ENCODE results near the gene ARHGAP33.
A peak's percentile ranks its signal among the peaks of the same experiment; 100 is the strongest.

Gene ARHGAP33

GRCh38 chr19:35739275-35740107 is 35.9 kb upstream of the ARHGAP33 start:
- no peak for DNase-seq

DNA sequence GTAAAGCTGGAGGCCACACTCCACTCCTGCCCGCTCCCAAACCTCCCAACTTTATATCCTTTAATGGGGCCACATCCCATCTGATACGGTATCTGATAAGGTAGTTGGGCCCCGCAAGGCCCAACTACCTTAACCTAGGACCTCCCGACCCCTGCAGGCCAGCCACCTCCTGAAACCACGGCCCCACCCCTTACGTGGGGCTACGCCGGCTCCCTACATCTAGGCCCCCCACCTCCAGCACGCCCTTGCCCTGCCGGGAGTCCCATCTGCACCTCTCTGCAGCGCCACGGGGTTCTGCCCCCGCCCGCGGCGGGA is 35.3 kb upstream of the ARHGAP33 start:
- no peak for DNase-seq

DNA sequence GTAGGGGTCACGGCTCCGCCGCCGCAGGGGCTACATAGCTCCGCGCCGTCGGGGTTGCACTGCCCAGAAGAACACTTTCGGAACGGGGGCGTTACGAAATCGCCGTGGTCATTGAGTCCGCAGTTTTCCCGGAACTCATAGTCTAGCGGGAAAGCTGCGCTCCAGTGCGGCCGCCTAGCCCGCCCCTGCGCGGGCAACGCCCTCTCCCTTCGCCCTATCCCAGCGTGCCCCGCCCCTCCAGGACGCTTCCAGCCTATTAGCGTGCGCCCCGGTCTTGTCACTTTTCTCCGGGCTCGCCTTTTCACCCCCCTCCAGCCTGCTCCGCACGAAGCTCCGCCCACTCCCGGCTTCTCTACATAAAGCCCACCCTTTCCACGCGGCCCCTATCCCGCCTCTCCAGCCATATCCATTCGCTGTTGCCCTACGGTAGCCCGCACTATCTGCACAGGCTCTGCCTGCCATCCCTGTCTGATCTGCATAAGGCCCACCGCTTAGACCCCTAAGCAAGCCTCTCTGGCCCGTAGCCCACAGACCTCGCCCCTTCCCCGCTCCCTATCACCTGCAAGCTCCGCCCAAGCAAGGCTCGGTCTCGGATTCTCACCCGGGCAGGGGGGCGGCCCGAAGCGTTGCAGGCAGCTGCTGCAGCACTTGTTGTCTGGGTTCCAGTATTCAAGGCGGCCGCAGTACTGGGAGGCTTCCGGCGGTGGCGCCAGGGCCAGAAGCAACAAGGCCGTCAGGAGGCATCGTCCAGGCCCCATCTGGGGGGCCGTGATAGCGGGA is 34.8 kb upstream of the ARHGAP33 start:
- DNase-seq, result peak; percentile 88 to 89

DNA sequence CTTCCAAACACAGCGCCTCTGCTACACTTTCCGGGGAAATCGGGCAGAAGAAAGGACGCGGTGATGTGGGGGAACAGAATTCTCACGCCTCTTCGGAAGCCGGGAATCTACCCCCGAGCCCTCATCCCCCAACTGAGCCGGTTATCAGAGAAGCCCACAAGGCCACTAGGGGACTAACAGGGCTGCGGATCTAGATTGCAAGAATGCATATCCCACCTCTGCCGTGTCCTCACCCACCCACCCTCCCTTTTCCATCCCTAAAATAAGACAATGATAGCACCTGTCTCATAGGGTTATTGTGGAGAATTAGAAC is 34.2 kb upstream of the ARHGAP33 start:
- DNase-seq, result no peak

DNA sequence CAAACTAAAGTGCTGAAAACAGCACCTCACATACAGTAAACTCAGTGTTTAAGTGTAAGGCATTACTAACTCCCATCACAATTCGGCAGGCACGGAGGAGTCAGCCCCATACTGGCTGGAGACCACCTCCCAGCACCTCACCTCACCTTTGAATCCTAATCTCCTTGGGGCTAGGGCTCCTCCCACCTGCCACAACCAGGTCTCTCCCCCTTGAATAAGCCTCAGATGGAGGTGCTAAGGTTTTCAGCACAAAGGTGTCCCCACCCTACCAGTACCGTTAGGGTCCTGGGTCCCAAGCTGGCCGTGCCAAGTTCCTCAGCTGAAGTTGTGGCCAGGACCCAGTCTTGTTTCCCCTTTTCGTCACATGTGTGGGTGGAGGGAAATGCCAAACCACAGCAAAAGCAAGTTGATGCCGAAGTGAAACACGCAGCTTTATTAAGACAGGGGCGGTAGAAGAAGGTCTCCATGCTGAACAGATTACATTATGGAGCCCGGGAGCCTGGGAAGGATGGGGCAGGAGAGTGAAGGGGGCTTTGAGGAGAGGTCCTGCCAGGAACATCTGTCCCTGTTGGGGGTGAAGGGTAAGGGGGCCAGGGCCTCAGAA is 33.1 kb upstream of the ARHGAP33 start, which contains the start of gene IGFLR1:
Gene IGFLR1, minus strand, starts transcription at position 332 of the 604 bp plus-strand sequence. CDS start 1,272 bp downstream, outside the sequence.
- DNase-seq, result no peak

- DNase-seq, result no peak
Observed at GRCh38 chr19:35743640-35744429, 31.5 kb upstream of the ARHGAP33 start.

DNA sequence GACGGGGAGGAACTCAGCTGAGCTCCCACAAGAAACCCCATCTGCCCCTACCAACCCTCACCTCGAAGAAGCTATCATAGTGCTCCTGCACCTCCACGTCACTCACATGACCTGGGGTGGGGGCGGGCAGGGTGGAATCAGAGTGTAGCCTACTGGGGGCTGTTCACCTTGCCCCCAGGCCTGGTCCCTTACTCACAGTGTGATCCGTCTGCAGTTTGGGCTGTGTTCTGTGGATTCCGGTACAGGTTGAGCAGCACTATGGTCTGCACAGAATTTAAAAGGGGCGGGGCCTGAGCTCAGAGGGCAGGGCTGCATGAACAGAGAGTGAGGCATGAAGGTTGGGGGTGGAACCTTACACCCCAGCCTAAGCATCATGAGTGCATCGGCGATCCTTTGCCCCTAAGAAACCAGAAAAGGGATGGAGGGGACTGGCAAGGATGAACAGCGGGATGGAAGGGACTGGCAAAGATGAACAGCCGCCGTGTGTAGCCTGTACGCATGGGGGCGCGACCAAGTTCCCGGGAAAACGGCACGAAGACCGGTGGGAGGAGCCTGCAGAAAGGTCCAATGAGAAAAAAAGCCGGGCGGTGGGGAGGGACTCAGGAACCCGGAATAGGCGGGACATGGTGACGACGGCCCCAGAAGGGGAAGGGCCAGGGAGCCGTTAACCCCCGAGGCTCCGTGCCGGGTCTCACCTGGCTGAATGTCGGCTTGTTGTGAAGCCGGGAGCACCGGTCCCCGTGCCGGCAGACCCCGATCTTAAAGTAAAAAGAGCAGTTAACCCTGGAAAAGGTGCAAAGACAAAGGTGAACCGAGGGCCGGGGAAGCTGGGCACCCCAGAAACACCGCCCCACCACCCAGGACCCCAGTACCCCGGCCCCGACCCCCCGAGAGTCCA is 30.7 kb upstream of the ARHGAP33 start:
- DNase-seq, result peak; percentile 72 to 91

DNA sequence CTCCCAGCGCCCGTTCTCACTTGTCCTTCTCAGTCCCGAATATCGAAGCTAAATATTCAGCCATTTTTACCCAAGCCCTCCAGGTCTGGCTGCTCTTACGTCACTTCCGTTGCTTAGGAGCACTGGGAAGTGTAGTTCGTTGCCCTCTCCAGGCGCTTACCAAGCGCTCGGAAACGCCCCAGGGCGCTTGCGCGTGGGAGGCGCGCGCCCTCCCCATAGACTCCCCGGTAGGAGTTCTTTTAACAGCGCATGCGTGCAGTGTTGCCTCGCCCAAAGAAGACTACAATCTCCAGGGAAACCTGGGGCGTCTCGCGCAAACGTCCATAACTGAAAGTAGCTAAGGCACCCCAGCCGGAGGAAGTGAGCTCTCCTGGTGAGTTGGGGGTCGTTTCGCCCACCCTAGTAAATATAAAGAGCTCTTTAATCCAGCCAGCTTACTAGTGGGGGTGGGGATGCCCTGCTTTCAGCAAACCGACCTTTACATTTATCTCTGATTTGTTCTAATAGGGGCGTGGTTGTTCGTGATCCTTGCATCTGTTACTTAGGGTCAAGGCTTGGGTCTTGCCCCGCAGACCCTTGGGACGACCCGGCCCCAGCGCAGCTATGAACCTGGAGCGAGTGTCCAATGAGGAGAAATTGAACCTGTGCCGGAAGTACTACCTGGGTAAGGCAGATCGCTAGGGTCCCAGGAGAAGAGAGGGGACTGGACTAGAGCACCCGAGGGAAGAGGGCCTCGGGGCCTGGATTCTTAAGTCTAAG is 29.9 kb upstream of the ARHGAP33 start, which contains the start of the genes PSENEN and U2AF1L4:
Gene PSENEN, plus strand, starts transcription at position 324 of the 759 bp plus-strand sequence. Its CDS starts 280 bp downstream, at position 604.
Gene U2AF1L4, minus strand, starts transcription at position 91 of the 759 bp plus-strand sequence. Its CDS starts 27 bp downstream, at position 64.
- peak; percentile 94 to 96 for DNase-seq

DNA sequence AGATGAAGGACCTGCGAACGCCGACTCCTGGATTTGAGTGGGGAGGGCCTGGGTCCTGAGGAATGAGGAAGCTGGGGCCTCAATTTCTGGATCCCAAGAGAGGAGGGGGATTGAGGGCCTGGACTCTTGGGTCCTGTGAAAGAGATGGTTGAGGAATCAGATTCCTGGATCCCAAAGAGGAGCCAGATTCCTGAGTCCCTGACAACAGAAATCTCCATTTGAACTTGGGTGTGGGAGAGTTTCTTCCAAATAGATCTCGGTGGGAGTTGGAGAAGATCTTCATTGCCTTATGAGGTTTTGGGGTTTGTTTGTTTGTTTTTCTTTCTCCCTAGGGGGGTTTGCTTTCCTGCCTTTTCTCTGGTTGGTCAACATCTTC is 29.3 kb upstream of the ARHGAP33 start:
- DNase-seq, result no peak

DNA sequence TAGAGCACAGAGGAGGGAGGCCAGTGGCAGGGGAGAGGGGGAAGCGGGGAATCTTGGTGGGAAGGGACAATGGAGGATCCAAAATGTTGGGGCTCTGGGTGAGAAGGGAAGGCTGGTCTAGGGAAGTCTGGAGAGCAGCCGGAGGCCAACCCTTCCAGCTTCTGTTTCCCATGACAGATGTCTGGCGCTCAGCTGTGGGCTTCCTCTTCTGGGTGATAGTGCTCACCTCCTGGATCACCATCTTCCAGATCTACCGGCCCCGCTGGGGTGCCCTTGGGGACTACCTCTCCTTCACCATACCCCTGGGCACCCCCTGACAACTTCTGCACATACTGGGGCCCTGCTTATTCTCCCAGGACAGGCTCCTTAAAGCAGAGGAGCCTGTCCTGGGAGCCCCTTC is 28.8 kb upstream of the ARHGAP33 start:
- no peak for DNase-seq

DNA sequence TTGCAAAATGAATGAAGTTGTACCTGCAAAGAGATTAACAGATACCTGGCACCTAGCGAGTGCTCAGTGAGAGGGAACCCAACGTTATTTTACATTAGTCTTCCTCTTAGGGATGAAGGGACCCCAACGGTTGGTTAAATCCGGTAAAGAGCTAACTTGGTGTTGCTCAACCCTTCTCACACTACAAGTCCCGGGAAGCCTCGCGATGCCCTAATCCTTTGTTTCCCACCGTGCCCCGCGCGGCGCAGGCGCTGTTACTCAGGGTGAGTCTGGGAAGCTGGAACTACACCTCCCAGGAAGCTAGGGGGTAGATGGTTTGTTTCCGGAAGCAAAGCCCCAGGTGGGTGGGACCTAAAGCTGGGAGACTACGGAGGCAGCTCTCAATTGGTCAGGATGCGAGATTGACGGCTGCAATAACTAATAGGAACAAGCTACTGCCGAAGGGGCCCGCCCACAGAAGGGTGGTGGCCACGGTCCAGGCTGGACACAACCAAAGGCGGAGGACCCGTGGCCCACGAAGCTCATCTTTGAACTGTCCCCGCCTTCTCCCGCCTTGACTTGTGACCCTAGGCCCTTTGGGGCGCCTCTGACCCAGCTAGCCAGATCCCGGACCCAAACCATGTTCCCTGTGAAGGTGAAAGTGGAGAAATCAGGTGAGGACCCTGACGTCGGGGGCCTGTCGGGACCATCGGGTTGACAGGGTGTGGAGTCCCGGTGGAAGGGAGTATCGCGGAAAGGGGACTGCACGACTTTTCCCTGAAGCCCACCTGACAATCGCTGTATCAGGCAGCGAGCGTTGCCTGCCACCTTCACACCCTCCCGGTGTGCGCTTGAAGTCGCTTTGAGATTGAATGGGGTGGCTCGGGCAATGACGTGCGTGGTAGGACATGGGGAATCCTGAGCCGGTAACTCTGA is 27.0 kb upstream of the ARHGAP33 start, which contains the start of gene LIN37:
Gene LIN37, plus strand, starts transcription at position 471 of the 915 bp plus-strand sequence. Its CDS starts 149 bp downstream, at position 620.
- peak; percentile 95 to 96 for DNase-seq

DNA sequence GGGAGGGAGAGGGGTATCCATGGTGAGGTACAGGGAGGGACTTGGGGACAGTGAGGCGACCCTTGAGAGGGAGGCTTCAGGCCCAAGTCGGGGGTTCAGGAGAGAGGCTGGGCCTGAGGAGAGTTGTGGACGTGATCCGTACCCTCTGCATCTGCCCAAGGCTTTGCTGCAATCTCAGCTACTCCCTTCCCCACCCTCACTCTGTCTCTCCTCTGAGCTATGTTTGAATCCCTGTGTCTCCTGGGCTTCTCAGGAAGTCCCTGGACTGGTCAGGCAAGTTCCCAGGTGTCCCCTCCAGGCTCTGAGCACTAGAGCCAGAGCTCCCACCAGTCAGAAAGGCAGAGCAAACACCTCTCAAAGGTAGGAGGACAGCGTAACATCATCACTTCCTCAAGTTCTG is 25.2 kb upstream of the ARHGAP33 start:
- DNase-seq, result no peak

DNA sequence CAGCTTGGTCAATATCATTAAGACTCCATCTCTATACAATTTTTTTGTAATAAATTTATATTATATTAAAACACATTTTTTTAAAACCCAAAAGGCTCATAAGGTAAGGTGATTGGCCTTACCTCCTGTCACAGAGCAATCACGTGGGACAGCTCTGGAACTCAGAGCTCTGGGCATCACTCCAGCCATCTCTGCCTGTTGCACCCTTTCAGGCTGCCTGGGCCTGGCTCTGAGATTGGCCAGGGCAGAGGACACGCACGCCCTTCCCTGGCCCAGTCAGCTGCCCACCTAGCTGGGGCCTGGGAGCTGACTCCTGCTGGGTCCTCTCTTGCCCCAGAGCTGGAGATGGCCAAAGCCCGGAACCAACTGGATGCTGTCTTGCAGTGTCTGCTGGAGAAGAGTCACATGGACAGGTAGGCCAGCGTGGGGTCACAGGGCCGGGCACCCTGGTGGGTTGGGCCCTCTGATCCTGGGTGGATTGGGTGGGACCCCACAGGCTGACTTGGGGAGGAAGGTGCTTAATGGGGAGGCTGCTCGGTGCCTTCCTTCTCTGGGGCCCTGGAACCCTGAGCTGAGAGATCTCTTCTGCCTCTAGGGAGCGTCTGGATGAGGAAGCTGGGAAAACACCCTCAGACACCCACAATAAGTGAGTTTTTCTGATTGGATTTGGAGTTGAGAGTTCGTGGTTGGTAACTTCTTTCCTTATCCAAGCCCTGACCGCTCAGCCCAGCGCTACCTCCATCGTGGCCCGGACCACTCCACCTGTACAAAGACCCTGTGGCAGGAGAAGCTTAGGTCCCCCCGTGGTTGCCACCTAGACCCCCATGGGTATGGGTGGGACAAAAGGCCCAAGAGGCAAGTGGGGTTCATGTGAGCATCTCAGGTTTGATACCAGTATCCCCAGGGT is 23.3 kb upstream of the ARHGAP33 start:
- DNase-seq, result no peak

- no peak for DNase-seq
Observed at GRCh38 chr19:35752746-35753350, 22.5 kb upstream of the ARHGAP33 start.

DNA sequence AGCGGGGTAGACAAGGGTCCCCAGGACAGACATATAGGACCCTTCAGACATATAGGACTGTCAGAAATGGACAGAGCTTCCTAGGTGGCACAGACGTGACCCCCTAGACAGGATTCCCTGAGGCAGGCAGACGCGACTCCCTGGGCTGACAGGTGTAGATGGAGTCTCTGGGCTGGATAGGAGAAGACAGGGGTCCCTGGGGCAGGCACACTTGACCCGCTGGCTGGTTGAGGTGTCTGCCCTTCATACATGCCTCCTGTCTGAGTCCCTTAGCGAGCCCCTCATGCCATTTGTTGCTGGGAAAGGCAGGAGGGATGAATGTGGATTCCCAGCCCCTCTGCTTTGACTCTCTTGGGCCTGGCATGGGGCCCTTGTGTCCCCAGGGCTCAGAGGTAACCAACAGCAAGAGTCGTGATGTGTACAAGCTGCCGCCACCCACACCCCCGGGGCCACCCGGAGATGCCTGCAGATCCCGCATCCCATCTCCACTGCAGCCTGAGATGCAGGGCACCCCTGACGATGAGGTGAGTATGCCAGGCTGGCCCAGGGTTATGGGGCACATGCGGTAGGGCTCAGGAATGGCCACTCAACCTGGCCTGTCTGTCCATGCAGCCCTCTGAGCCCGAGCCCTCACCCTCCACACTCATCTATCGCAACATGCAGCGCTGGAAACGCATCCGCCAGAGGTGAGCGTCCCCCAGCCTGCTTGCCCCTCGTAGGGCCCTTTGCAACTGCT is 21.6 kb upstream of the ARHGAP33 start:
- no peak for DNase-seq

DNA sequence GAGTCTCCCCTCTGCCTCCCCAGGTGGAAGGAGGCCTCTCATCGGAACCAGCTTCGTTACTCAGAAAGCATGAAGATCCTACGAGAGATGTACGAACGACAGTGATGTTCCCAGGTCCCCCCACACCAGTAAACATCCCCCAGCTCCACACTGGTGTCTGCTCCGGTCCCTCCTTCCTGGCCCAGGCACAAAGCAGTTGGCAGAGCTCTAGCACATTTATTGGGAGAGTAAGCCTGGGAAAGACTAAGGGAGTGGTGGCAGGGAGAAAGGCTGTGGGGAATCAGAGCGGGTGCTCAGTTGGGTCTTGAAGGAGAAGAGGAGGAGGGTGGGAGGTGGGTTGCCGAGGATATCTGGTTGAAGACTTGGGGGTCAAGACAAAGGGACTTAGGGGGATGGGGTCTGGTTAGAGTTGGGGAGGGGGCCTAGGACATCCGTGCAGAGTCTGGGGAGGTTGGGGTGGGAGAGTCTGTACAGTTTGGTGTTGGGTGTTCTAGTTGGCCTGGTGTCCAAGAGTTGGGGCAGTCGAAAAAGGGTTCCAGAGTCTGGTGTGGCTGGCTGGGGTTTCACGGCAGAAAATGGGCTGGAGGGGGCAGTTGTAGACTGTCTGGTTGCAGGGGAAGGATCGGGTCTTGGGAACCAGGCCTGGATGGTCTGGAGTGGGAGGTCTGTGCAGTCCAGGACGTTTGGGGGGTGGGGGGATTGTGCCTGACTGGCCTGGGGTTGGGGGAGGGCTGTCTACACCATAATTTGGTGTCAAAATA is 20.8 kb upstream of the ARHGAP33 start:
- DNase-seq, result no peak

- DNase-seq, result no peak
Observed at GRCh38 chr19:35755131-35755549, 20.2 kb upstream of the ARHGAP33 start.
